Stimulated activated CD4-positive, alpha-beta T cell treated with anti-CD3 and anti-CD28 coated beads, Interleukin-12 subunit alpha, Interleukin-12 subunit beta, amount 100 ng/mL, for 4 hours (primary cell): ENCODE data around the gene GSDME.

Experiments used
- DNase-seq: peaks from one replicate; pipeline ENCODE4 v3.0.0-alpha.2; 2020

Gene GSDME

DNA sequence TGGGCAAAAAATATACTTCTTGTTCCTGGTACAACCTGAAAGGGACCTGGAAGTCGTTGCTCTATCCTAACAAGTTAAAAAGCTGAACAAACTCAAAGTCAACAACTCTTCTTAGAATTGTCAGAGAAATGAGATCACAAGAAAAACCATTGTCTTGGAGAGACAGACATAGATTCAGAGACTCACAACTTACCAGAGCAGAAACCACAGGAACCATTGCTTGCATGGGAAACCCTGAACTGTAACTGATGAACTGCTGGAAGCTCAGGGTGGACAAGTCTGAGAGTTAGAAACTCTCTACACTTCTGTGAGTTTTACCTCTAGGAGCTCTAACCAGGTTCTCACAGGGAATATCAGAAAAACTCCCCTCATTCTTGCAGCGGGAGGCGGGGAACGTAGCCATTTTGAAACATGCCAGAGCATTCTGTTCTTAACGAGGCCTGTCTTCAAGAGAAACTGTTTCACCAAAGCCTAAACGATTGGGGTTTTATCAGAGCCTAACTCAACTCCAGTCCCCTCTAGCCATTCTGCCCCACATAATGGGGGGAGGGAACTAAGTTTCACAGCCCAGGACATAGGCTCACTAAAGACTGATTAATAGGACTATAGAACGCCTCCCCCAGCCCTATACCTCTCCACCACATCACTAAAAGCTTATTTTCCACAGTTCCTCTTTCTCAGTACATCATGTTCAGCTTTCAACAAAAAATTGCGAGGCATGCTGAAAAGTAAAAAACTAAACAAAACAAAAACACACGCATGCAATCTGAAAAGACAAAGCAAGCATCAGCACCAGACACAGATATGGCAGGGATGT, 12.0 kb upstream of the GSDME start:
- DNase-seq: no peak

DNA sequence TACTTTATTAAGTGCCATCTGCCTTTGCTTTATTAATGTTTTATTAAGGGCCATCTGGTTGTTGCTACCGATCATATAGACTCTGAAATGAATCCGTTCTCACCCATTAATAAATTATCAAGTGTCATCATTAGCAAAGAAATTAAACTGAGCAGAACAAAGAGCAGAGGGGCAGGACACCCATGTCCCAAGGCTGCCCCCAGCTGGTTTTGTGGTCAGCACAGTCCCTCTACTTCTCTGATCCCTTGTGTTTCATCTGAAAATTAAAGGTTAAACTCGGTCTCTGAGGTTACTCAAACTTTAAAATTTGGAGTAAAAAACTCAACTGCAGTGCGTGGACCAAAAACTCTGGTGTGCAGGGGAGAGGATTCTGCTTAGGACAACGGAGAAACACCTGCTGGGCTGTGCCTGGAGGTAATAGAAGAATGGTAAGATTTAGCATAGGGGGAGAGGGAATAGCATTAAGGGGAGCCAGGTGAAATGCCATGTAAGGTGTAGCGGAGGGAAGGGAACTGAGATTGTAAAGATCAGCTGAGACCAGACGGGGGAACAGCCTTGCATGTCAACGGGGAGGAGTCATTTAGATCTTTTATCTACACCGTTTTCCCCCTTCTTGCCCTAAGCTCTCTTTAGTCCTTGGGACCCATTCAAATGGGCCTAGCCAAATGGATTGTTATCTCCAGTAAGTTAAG, 10.8 kb upstream of the GSDME start:
- no peak for DNase-seq

DNA sequence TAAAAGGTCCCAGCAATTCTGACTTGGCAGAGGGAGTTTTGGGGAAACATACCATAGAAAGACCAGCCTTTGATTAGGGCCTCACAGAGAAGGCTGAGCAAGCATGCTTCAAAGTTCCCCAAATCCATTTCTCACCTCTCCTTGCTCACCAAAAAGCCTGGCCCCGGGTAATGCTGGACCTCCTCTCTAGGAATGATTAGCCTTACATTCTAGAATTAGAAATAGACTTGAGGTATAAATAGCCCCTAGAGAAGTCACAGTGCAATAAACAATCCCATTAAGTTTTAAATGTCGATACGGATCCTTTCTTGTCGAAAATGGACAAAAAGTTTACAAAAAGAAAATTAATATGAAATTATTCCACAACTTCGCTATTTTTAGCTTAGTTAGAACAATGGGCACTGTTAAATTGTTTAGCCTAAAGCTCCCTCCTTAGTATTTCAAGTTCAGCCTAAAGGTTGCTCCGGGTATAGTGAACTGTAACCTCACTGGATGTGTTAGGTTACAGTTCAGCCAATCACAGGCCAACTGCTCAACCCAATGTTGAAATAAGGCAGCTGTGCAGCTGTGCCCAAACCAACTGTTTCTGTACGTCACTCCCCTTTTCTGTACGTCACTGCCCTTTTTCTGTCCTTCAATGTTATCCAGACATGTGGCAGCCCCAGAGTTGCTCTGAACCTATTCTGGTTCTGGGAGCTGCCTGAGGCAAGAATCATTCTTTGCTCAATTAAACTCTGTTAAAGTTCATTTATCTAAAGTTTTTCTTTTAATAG, 7.9 kb upstream of the GSDME start:
- DNase-seq: no peak

DNA sequence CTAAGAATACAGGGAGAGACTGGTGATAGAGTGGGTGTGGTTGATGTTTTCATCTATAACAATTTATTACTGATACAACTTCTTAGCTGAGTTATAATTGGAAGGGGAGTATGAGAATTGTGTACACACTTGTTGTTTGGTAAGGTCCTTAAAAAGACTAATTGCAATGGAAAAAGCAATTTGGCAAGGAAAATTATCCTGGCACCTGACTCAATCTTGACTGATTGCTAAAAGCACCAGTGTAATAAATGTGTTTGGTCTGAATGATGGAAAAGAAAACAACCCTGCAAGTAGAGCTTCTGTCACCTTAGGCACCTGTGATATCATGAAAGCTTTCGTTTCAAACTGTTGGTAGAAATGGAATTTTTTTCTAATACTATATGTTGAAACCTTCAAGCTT, 6.7 kb upstream of the GSDME start:
- DNase-seq: no peak

DNA sequence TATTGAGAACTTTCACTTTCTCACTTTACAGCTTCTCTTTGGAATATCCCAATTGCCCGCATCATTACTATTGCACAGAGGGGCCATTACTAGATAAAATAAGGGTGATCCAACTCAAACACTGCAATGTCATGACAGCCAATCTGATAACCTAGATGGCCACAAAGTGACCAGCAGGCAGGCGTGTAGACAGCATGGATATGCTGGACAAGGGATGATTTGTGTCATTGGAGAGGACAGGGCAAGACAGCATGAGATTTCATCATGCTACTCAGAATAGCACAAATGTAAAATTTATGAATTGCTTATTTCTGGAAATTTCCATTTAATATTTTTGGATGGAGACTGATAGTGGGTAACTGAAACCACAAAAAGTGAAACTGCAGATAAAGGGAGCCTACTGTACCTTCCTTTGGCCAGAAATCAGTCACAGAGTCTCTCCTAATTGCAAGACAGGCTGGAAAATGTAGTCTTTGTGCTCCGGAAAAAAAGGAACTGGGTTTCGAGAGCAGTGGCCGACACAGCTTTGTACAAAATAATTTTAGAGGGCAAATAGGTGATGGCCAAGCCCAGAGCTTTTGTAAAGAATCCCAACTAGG, 6.1 kb upstream of the GSDME start:
- DNase-seq: no peak

DNA sequence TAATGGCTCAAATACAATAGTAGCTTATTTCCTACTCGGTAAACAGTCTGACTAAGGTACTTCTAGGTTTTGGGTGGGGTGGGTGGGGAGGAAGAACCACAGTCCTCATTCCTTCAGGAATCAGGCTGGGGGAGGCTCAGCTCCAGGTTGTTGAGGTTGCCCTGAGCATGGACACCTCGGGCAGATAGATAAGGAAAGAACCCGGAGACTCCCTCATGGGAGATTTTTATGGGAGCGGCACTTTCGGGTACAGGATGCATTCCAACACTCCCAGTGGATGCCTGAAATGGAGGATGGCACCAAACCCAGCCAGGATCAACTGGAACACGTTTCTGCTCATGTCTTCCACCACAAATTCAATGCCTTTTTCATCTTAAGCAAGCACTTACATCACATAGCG, 5.5 kb upstream of the GSDME start:
- DNase-seq: no peak

DNA sequence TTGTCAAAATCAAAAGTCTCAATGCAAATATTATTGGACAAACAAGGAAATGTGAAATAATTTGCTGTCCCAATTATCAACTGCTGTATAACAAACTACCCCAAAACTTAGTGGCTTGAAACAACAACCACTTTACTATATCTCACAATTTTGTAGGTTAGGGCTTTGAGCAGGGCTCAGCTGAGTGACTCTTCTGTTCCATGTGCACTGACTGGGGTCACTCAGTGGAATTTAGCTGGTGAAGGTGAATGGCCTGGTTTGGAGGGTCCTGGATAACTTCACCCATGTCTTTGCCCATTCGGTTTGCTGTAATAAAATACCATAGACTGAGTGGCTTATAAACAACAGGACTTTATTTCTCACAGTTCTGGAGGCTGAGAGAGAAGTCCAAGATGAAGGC, 3.7 kb upstream of the GSDME start:
- no peak for DNase-seq

DNA sequence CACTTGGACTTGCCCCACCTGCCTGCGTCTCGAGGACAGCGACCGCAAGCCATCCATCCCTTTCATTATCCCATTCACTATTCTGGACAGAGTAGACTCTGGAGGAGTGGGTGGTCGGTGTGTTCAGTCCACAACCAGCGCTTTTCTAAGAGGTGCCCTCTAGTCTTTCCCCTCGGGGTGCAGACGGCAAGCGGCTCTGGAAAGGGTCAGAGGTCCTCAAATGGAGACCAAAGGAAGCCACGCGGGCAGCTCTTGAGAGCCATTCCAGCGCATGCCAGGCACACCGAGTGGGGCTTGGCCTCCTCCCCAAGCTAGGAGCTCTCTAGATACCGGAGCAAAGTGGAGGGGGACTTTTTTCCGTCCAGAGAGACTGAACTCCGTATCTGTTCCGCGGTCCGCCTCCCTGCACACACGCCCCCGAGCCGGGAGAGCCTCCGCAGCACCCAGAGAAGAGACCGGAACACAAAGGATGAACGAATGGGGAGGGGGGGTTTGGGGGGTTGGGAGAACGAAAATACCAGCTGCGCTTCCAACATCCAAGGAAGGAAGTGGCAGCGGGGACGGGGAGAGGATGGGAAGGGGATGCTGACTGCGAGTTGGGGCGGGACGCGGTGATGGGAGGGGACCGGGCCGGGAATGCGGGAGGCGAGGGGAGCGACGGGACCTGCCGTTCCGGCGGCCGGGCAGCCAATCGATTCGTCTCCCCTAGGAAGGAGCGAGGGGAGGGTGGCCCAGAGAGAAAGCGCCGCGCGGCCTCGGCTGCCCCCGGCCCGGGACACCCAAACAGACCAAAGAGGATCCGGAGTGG, 515 bp downstream of the GSDME start:
- DNase-seq: no peak

DNA sequence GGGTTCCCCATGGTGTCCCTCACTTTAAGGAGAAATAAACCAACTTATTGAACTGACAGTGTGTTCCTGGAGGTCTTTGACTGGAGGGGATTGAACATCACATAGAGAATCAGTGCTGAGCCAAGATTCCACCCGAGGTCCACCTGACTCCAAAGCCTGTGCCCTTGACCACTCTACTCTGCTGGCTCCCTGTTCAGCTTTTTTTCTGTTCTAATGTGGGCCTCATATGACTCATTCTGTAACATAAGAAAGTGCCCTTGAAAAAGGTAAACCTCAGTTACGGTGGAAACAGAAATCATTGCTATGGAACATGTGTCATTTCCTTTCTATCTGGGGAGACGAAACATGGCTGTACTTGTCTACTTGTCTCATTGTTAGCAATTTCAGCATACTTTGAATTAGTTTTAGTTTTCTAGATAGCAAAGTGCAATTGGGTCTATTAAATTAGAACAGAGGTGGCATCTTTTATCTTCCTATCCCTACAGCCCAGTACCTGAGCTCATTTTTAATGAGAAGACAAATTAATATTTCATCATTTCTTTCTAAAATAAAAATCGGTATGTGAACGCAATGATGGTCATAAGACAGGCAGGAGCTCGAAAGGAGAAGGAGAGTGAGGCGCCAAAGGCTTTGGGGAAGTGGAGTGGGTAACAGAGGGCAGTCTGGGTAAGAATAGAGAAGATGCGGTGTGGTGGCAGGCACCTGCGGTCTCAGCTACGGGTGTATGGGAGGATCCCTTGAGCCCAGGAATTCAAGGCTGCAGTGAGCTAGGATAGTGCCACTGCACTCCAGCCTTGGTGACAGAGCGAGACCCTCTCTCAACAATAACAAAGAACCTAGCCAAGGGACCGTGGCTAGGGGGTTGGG, 1.5 kb downstream of the GSDME start:
- no peak for DNase-seq

DNA sequence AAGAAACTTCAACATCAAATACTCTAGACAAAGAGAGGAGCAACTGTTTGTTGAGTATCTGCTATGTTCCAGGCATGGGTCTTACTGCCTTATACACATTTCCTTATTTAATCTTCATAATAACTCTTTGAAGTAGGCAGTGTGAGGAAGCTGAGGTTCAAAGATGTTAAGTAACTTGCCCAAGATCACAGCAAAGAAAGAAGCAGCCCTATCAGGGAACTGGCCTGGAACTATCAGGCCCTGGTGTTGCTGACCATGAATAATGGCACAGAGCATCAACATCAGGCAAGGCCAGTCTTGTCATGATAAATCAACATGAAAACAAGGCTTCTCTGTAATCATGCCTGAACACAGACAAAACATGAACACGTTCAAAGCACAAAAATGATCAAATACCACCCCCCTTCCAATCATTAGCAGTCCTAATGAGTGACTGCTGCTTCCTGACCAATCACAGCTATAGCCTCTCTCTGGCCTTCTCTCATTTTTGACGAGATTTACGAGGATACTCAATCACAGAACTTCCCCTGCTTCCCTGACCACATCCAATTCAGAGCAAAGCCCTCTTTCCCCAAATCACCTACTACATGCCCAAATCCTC, 2.3 kb downstream of the GSDME start:
- DNase-seq: no peak

DNA sequence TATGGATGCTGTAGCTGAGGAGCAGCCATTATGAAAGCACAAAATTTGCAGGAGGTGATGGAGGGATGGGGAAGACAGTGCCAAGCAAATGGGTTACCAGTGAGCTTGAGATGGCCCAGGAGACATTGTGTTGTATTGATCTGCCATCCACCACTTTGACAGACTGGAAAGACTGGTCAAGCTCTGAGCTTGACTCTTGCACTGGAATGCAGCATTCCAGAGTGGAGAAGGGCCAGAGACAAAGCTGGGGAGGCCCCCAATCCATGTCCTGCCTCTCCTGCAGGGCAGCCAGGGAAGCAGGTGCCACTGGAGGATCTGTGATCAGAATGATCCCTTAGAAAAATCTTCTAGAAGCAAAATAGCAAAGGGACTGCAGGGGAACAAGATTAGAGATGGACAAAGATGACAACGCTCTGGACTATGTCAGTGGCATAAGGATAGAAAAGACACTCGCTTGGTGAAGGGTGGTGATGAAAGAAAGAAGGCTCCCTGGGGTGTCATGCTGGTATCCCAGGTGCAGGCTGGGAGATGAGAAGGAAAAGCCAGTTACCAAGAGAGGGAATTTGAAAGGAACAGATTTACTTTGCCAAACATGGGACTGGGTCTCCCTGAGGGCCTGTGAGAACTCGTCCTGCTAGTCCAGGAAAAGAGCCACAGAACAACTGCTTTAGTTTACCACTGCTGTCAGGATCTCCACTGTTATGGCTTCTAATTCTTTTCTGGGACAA, 5.0 kb downstream of the GSDME start:
- DNase-seq: no peak

DNA sequence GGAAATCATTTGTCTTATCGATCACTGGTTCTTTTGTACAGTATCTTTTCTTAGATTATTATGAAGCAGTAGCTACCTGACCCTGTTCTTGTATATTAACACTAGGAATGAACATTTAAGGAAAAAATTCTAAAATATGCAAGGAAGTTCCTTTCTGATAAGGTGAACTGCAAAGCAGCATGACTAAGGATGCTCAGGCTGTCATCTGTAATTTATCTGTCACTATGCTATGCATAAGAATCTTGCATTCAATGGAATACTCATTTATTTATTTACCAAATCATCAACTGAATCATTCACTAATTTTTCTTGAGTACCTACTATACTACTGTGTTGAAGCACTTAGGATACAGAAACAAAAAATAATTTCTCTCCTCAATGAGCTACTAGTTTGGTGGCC, 5.8 kb downstream of the GSDME start:
- no peak for DNase-seq

DNA sequence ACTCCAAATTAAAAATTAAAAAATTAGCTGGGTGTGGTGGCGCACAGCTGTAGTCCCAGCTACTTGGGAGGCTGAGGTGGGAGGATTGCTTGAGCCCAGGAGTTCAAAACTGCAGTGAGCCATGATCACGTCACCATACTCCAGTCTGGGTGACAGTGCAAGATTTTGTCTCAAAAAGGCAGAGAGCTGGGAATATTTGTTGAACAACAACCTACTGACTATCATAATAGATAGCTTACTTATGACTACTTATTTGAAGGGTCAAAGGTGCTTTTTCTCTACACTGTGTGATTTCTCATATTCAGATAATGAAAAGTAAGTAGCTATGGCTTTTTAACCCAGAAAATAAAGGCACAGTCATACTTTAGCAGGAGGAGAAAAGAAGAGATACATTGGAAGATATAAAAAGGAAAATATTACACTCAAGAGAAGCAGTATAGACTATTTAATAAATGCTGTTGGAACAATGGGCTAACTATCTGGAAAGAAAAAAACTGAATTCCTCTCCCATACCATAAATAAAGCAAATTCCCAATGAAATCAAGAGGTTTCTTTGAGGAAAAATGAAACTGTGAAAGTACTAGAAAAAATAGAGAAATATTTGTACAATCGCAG, 6.7 kb downstream of the GSDME start:
- DNase-seq: no peak

DNA sequence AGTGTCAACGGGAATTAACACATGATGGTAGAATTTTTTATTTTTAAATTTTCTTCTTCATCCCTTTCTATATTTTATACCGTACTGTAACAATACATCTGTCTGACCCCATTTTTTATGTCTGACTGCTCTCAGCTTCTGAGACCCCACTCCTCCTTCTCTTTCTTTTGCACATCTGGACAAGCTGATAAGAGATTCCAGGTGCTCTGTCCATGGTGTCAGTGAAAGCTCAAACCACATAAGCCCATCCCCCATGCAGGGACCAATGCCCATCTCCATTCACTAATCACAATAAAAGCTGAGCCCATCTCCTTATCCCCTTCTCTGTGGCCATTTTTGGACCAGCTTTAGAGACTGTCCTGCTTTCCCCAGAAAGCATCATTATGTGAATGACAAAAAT, 8.7 kb downstream of the GSDME start:
- DNase-seq: no peak

DNA sequence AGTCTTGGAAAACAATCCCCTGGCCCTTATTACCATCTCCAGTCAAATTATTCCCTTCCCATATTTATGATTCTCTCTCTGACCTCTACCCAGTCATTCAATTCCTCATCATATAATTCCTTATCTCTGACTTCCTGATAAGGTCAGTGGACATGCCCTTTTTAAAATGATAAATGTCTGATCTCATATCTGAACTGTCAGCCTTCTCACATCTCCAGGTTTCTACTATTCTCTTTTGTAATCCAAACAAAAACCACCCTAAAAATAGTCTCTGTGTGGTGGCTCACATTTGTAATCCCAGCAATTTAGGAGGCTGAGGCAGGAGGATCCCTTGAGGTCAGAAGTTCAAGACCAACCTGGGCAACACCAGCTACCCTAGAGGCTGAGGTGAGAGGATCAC, 11.9 kb downstream of the GSDME start:
- no peak for DNase-seq

DNA sequence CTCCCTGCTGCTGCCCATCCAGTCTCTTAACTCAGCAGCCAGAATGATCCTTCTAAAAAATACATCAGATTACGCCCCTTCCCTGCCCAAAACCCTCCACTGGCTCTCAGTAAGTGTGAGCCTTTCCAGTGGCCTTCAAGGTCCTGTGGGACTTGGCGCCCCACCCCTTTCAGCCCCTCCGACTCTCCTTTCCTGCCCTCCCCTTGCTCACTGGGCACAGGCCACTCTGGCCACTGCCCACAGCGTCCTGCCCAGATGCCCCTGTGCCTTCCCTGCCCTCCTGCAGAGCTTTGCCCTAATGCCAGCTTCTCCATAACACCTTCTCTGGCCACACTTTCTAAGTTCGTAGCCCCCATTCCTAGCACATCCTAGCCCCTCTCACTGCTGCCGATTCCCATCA, 13.8 kb downstream of the GSDME start:
- DNase-seq: no peak

DNA sequence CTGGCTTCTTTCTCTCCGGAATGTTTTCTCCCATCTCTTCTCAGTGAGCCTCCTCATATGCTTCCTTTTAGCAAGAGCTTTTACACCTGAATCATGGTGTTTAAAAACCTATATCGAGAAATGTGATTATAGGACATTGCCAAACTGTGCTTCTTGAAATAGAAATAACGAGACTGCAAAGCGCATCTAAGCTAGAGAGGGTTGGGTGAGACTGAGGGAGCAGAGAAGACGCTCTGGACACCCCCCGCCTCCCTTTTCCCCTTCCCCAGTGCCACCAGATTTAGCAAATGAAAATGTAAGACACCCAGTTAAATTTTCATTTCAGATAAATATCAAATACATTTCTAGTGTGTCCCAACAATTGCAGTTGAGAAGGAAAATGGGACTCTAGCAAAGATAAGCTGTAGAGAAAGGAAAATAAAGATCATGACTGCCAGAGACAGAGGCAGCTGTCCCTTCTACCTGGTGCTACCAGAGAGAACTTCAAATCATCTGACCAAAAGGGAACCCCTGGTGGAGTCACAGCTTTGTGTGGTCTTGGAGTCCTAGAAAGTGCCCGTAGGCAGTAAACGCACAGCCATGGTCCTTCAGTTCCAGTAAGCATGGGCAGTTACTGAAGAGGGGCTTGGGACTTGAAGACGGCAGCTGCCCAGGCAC, 14.6 kb downstream of the GSDME start:
- DNase-seq: no peak

DNA sequence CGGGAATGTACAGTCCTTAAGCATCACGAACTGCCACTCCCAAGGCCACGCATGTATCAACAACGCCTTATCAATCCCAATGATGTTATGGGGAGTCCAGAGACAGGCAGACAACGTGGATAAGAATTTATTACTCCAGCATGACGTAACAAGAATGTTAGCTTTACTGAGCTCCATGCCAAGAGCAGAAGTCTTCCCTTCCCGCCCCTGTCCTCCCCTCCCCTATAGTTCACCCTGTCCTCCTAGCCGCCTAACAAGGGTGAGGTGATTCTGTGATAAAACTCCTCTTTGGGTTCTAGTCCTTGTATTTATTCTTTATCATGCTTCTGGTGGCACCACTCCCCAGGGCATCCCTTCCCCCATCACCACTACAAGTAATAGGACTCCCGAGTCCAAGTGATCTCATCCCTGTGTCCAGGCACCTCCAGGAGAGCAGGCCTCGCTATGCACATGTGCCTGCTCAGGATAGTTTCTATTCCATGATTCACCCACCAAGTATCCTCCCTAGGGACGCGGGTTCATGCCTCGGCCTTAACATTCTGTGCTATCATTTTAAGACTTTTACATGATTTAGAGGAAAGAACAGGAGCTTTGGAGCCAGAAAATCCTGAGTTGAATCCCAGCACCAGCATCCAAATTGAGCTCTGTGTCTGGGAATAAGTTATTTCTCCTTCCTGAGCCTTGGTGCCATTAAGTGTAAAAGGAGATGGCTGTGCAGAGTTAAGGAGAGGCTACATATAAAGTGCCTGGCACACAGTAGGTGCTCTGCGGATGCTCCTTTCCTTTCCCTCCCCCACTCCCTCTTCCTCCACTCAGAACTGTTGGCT, 15.4 kb downstream of the GSDME start:
- no peak for DNase-seq

DNA sequence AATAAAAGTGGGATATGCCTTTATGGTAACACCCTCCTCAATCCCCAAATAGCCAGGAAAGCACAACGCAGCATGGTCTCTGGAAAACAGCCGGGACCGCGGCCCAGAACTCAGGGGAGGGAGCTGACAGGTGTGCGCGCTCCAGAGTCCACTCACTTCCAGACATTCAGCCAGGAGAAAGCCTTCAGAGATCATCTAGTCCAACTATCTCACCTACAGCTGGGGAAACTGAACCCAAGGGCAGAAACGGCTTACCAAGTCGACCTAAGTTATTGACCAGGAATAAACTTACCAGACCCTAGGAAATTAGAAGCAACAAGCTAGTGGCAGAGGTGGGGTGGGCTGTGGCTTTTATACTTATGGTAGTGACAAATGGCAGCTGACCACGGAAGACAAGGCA, 16.4 kb downstream of the GSDME start:
- no peak for DNase-seq
